HG02623 (cell line): ENCODE data around the gene IMP3.
"Not testable (repeated sequence)": the region's sequence is repeated elsewhere in the genome, so short reads cannot be mapped to it uniquely, and the experiment has no call there.

Experiments used
- ATAC-seq: cut with Tn5 transposase; IDR thresholded peaks from one replicate; pipeline ENCODE4 v1.9.1; 2021; ENCODE audit warnings: moderate library complexity; ENCODE audit not compliant: unreplicated experiment

IMP3 gene

GRCh38 chr15:75639709-75640482, at the start of gene IMP3:
IMP3 (minus strand) TSS chr15:75640224; CDS start chr15:75640168, 56 bp downstream.
- peak; percentile 86 for ATAC-seq

GRCh38 chr15:75689429-75689828, 49.4 kb upstream of the IMP3 start:
- not testable (repeated sequence) for ATAC-seq

- no peak for ATAC-seq
Measured at GRCh38 chr15:75688831-75689230, 48.8 kb upstream of the IMP3 start.

GRCh38 chr15:75688278-75688557, 48.2 kb upstream of the IMP3 start:
- no peak for ATAC-seq

- ATAC-seq: no peak
Measured at GRCh38 chr15:75687486-75688277, 47.7 kb upstream of the IMP3 start.

GRCh38 chr15:75686212-75686642, 46.2 kb upstream of the IMP3 start:
- ATAC-seq: not testable (repeated sequence)

- ATAC-seq: no peak
Measured at GRCh38 chr15:75685195-75685594, 45.2 kb upstream of the IMP3 start.

GRCh38 chr15:75684648-75685047, 44.6 kb upstream of the IMP3 start:
- no peak for ATAC-seq

GRCh38 chr15:75683646-75684312, 43.8 kb upstream of the IMP3 start:
- not testable (repeated sequence) for ATAC-seq

GRCh38 chr15:75682181-75683135, 42.4 kb upstream of the IMP3 start:
- no peak for ATAC-seq

GRCh38 chr15:75680007-75680789, 40.2 kb upstream of the IMP3 start:
- ATAC-seq: no peak

- ATAC-seq: not testable (repeated sequence)
Measured at GRCh38 chr15:75678324-75678690, 38.3 kb upstream of the IMP3 start.

GRCh38 chr15:75677465-75678323, 37.7 kb upstream of the IMP3 start:
- ATAC-seq: no peak

- no peak for ATAC-seq
Measured at GRCh38 chr15:75676688-75677464, 36.9 kb upstream of the IMP3 start.

- no peak for ATAC-seq
Measured at GRCh38 chr15:75675579-75676404, 35.8 kb upstream of the IMP3 start.

GRCh38 chr15:75674366-75674765, 34.3 kb upstream of the IMP3 start:
- no peak for ATAC-seq
